DMS79 treated with DMSO at 0.1 percent for 48 hours (cell line): Measurements from ENCODE around the gene CASS4.
"Not testable (repeated sequence)": the region's sequence is repeated elsewhere in the genome, so short reads cannot be mapped to it uniquely, and the experiment has no call there.

Source experiments
- DNase-seq: peaks from one replicate; lab custom pipeline; 2025; lab: John Stamatoyannopoulos, UW

CASS4 gene

DNA sequence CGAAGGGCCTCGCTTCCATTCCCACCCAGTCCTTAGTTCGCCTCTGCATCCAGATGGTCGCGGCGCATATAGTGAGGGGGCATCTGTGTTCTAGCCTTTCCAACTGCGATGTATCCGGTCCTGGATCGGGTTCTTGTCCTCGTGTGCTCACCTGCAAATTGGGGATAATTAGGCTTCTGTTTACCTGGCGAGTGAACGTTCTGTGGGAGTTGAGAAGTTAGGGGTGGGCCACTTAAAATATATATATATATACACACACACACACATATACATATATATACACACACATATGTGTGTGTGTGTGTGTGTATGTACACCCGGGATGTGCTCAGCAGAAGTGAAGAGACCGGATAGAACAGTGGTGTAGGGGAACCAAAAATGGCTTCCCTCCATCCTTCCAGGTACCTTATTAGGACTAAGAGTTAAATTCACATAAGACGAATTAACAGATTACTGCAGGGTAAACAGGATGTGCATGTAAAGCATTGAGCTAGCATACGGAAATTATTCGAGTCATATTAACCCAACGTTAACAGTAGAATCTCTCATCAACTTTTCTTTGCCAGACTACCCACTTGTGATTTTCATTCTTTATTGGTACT lies 19.1 kb upstream of the CASS4 start:
- no peak for DNase-seq

DNA sequence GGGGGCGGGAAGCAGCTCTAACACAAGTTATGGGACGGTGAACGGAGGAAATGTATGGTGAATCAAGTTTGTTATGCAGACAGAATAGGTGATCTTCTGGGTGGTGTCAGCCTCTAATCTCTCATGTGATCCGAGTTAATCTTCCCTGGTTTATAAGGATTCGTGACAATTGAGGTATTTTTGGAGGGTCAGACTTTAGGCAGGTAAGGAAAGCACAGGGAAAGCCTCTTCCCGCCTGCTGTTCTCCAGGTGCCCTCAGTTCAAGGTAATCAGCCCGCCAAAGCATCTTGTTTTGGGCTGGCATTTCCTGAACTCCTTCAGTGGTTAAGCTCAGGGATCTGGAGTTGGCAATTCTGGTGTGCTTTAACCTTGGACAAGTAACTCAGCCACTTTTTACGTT lies 18.4 kb upstream of the CASS4 start:
- no peak for DNase-seq

DNA sequence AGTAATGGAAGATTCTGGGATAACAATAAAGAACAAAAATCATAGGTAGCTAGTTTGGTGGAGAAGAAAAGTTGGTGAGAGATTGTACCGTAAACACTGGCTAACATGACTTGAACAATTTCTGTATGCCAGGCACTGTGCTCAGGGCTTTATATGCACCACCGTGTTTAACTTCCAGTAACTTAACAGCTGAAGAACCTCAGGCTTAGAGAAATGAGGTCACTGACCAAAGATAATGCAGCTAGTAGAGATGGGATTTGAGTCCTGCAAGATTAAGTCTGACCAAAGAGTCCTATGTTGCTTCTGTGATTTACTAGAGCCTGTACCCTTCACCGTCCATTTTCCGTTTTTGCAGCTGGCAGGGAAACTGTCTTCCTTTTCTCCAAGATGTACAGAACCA lies 16.9 kb upstream of the CASS4 start:
- no peak for DNase-seq

DNA sequence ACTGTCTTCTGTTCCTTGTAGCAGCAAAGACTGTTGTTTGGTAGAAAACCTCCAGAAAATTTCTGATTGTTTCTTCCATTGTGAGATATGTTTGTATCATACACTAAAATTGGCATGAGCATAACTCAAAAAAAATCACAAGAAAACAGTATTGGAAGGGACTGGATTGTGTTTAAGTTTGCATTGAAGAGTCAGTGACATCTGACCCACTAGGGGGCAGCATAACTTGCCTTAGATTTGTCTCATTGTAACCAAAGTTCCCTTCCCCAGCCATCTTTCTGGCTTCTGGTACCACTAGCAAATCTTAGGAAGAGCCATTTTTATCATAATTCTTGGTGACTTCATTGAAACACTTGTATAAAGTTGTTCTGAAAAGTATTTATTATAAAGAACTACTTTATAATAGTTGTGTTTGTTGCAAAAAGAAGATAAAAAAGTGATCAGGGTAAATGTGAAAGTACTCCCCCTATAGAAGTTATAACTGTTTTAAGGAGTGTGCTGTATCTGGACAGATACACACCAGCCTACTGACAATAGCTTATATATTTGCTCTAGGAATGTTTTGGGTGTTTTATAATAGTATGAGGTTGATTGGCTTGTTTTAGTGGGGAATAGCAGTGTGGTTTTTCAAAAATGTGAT lies 11.9 kb upstream of the CASS4 start:
- DNase-seq, result peak; percentile 14

DNA sequence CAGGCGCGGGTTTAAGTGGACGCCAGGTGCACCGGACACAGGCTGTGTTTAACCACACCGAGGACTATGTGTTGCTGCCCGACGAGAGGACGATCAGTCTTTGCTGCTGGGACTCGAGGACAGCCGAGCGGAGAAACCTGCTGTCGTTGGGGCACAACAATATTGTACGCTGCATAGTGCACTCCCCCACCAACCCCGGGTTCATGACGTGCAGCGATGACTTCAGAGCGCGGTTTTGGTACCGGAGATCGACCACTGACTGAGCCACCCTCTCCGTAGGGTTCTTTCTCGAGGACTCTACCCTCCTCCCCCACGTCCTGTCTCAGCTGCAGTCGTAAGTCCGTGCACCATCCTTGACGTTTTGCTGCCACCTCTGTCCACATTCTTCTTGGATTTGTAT lies 8.6 kb upstream of the CASS4 start:
- no peak for DNase-seq

DNA sequence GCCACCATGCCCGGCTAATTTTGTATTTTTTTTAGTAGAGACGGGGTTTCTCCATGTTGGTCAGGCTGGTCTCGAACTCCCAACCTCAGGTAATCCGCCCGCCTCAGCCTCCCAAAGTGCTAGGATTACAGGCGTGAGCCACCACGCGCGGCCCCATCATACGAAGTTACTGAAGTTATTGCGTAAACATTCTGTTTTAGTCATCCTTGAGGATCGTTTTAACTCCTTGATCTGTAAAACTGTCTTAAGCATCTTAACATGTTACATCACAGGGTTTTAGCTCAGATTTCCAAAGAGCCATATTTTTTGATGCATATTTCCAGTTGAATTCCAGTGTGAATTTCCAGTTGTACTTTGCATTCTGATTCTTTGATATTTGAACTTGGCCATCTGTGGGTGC lies 6.7 kb upstream of the CASS4 start:
- not testable (repeated sequence) for DNase-seq

DNA sequence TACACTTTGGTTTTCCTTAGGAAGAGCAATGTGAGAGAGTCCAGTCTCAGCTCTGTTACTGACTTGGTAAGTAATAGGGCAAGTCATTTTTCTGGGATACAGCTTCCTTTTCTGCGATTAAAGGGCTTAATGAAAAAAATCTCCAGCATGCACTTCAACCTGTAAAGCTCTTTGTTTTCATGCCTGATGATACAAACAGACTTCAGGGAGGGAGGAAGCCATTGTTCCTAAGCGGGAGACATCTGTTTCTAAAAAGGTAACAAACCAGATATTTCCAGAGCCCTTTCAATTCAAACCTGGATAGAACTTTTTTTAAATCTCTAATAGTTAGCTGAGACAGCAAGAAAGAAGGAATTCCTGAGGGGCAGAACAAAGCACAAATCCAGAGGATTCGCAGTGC lies 5.2 kb upstream of the CASS4 start:
- DNase-seq, result no peak

DNA sequence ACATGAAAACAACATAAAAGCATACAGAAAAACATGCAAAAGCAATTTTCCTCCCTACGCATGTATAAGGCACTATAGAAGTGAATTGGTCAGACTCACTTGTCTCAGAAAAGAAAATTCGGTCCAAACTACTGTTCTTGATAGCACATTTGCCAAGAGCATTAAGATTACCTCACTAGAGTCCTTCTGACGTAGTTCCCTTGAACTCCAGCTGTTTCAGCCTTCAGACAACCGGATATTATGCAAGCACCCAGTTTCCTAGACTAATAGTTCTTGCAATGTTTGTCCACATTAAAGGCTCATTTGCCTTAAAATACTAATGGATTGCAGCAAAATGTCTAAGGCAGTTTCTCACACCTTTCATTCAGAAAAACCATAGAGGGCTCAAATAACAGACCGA lies 2.5 kb upstream of the CASS4 start:
- DNase-seq, result no peak

DNA sequence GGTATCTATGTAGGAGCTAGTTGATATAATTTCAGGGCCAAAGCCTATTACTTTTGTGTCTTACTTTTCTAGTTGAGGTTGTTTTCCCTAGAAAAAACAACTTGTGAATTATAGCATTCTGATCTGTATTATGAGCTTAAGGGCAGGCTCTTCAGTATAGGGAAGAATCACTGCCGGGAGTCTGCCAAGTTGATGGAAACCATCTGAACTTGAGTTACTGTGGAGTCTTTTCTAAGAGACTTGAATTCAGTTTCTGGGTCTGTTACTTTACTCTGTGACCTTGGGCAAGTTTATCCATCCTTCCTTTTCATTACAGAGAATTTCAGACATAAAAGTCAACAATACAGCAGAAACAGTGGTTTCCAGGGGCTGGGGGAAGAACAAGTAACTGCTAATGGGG lies 2.1 kb upstream of the CASS4 start:
- DNase-seq, result no peak

DNA sequence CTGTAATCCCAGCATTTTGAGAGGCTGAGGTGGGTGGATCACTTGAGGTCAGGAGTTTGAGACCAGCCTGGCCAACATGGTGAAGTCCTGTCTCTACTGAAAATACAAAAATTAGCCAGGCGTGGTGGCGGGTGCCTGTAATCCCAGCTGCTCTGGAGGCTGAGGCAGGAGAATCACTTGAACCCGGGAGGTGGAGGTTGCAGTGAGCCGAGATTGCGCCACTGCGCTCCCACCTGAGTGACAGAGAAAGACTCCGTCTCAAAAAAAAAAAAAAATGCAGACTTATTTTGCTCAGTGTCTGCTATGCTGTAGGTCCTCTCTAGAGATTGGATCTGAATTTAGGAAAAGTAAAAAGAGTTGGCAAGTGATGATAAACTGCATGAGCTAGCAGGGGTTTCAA lies 773 bp upstream of the CASS4 start:
- not testable (repeated sequence) for DNase-seq

DNA sequence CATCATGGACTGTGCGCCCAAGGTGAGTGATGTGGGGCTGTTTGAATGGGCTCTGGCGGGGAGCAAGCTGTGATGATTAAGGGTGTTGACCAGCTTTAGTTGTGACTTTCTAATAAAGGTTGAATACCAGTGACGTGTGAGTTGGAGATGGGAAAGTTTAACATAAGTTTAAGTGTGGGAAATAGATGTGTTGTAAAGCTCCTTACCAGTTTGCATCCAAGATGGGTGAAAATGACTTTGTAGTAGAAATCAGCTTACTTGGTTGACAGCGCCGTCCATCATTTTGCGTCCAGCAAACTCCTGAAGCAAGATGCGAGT lies 372 bp downstream of the CASS4 start:
- DNase-seq, result no peak

DNA sequence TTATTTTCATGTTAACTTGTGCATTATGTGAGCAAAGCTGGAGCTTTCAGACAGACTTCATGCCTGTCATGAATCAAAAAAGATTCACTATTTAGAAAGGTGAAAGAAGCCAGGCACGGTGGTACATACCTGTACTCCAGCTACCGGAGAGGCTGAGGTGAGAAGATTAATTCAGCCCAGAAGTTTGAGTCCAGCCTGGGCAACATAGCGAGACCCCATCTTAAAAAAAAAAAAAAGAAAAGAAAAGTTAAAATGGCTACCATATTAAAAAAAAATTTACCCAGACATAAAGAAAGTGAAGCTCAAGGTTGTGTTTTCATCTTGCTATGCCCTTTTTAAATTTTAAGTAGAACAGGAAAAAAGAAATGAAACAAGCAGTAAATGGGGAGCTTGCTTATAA lies 889 bp downstream of the CASS4 start:
- no peak for DNase-seq

DNA sequence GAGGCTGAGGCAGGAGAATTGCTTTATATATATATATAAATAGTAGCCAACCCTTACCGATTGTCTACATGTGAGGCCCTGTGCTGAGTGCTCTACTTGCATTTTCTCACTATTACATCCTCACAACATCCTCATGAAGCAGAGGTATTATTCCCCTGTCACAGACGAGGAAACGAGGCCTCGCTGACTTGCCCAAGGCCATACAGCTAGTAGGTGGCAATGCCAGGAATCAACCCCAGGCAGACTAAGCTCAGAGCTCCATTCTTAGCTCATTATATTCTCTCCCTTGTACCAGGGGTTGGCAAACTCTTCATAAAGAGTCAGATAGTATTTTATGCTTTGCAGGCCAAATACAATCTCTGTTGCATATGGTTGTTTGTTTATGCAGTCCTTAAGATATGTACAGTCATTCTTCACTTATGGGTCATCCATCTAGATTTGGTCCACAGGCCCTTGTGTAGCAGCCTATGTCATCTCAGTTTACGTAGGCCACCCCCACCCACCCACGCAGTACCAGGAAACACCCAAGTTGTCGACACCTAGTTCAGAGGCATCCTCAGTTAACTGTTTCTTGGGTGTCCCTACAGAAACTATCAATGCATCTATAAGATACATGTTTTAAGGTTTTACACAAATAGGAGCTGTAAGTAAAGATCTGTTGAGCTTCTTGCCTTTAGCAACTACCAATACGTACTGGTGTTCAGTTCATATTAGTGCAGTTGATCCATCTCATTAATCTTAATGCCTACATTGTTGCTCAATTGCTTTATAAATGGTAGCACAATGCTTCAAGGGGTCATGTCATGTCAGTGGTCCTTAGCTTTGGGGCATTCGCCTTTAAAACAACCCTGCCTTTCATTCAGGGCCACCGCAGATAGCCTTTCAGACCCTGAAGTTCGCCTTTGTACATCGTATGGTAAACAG lies 3.0 kb downstream of the CASS4 start:
- no peak for DNase-seq

DNA sequence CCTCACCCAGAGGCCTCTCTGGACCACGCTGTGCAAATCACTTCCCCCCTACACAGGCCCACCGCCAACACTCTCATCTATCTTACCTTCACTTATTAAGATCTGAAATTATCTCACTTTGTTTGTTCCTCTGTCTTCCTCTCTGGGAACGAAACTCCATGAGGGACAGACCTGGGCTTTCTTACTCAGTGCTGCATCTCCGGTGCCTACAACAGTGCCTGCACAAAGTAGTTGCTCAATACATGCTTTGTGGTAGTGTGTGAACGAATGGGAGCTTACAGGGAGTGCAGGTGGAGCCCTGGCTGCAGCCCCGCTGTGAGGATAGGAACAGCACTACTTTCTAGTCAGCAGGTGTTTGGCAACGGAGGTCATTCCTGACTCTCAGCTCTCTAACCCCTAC lies 5.3 kb downstream of the CASS4 start:
- no peak for DNase-seq

DNA sequence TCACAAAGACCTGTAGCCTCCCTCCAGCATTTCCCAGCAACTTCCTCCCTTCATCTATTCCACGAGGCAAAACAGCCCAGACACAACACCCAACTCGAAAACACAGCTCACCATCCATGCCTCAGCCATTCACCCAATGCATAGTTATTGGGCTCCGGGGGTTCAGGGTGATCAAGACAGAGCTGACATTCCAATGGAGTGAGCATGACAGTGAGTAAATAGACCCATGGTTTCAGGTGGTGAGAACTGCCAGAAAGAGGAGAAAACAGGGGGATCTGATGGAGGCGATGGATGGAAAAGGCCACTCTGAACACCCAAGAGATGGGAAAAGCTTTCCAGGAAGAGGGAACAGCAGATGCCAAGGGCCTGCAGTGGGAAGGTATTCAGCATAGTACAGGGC lies 5.9 kb downstream of the CASS4 start:
- DNase-seq, result no peak

DNA sequence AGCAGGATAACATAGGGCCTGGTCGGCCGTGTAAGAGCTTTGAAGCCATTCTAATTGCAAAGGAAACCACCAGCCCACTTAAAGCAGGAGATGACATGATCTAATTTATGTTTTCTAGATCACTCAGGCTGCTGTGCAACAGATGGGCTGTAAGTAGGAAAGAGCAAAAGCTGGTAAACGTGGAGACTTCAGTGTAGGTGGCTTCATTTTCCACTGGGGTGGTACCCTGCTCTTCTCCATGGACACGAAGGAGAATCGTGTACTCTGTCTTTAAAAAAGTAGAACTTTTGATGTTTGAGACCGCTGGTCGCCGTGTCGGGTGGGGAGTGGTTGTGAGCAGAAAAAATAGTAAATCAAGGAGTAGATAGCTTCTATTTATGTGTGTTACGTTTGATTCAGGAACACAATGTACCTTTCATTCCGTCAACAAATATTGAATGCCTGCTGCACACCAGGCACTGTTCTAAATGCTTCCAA lies 6.4 kb downstream of the CASS4 start:
- DNase-seq, result no peak

DNA sequence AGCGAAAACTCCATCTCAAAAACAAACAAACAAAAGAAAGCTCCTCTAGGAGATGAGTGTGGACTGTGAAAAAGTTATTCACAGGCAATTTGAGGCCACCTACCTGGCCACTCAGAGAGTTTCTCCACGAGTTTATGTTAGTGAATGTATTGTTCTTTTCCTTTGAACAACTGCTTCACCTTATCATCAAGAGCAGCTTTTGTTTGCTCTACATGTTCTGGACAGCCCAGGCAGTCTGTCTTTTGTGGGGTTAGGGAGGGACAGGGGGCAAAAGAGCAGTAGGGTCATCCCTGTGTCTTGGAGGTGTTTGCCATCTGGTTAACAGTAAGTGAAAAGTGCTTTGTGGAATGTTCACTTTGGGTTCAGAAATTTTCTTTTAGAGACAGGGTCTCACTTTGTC lies 8.0 kb downstream of the CASS4 start:
- no peak for DNase-seq

DNA sequence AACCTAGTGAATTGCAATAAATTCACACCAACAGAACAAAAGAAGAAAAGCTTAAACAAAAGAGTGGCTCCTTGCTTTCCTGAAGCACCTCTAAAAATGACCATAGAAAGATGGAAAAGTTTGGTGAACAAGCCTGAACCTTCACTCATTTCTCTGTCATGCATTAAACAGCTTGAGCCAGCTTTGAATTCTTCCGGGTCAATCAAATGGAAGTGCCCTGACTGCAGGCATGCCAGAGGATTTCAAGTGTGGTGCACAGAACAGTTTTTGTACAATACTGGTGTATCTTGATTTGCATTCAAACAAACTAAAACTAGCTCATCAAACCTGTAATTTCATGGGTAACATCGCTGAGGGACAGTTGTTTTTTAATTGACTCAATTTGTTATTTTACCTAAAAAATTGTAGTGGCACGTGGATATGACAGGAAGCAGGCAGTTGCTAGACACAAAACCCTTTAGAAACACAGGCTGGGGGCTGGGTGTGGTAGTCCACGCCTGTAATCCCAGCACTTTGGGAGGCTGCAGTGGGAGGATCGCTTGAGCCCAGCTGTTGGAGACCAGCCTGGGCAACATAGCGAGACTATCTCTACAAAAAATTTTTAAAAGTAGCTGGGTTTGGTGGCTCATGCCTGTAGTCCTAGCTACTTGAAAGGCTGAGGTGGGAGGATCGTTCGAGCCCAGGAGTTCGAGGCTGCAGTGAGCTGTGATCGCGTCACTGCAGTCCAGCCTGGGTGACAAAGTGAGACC lies 9.1 kb downstream of the CASS4 start:
- no peak for DNase-seq

DNA sequence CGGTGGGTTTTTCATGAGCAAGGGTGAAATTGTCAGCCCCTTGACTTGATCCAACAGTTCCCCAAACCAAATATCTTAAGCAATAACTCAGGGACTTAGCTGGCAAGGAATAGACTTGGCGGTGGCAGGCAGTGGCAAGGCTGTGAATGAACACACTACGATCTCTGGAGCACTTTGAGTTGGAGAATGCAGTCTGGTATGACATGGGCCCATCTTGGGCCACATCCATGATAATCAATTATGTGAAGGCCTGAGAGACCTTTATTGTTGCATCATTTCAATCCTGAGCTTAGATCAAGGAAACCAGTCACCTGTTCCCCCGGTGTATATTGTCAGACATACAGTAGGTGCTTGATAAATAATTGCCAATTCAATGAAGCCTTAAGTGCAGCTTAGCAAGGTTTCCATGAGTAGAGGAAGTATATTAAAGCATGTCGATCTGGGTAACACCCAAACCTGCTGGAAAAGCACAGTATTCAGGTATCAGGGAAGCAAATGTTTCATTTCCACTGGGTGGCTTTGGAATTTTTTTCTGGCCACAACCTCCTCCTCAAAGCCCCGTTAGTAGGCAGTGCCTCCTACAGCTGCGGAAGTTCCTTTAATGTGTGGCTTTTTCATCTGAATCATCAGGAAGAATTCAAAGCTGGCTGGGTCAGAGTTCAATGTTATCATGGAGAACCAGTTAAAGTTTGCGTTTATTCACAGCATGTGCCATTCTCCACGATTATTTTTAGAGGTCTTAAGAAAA lies 10.2 kb downstream of the CASS4 start:
- DNase-seq, result no peak

DNA sequence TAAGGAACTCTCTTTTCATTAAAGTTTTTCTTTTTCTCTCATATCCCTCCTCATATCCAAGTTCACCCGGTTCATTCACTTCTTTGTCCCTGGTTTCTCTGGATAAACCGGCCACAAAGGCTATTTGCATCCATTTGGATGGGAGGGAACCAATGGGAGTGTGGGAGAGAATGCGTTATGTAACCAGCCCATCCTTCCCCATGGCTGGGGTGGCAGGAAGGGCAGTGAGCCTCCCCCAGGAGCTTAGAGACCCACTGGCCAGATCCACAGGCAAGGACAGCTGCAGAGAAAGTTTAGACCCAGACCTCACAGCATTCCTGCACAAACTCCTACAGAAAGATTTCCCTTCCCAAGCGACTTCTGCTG lies 10.7 kb downstream of the CASS4 start:
- DNase-seq, result no peak

DNA sequence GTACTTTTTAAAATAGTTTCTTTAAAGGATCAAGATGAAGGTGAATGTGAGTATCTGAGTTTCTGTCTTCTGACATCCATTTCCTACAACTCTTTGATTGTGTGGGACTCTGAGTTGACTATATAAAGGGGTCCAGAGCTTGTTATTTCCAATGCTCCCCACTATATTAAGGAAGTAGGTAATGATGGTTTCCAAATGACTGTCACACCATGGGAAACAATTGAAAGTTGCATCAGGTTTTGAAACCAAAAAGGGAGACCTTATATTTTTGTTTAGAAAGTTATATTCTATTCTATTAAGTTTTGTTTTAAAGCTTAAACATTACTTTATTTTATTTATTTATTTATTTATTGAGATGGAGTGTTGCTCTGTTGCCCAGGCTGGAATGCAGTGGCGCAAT lies 11.2 kb downstream of the CASS4 start:
- no peak for DNase-seq

DNA sequence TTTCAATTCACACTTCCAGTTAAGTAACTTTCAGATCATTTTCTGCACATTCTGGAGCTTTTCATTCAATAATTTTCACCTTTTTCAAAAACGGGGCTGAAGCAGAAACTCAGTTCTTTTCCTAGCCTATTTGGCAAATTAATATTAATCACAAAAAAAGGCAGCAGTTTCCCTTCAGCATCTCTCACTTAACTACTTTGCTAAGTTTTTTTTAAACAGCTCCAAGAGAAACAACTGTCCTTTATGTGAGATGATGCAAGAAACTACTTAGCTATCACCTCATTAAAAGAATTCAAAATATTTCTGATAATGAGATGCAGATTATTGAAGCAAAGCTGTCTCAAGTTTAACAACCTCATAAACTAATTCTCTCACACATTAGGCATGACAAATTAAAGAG lies 11.8 kb downstream of the CASS4 start:
- DNase-seq, result no peak
